GM19035 (cell line): ENCODE data around the gene MBD3L4.
"Not testable (repeated sequence)": the region's sequence is repeated elsewhere in the genome, so short reads cannot be mapped to it uniquely, and the experiment has no call there.

Source experiments
- ATAC-seq: cut with Tn5 transposase; IDR thresholded peaks from one replicate; pipeline ENCODE4 v1.9.1; 2021; ENCODE audit not compliant: unreplicated experiment

The MBD3L4 gene

DNA sequence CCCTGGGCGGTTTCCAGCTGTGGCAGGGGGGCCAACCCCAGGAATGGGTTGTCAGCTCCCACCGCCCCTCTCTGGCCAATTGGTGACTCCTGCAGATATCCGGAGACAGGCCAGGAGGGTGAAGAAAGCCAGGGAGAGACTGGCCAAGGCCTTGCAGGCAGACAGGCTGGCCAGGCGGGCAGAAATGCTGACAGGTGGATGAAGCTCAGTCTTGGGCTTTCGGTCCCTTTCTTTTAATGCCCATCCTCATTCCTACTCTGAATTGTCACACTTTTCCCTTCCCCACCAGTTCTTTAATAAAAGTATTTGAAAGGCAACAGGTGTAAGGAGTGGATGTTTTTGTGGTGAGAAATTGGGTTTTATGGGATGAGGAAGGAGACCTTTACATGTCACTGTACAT, 11.4 kb upstream of the MBD3L4 start:
- ATAC-seq: not testable (repeated sequence)

DNA sequence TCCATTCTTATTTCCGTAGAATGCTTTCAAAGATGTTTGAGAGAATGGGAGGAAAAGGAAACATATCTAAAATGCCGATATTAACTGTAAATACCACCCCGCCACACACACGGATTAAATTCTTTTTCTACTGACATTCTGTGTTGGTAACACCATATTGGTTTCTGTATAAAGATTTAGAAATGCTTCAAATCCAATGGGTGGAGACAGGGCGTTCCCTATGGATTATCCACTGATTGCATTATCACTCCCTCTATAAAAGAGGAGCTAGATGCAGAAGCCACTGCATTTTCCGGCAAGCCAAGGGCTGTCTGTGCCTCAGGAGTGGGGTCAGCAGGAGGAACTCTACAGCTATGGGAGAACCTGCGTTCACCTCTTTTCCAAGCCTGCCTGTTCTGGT, 9.0 kb upstream of the MBD3L4 start, which contains the start of gene MBD3L2:
Gene MBD3L2, plus strand, starts transcription at position 301 of the 400 bp plus-strand sequence. Its CDS starts 53 bp downstream, at position 354.
- not testable (repeated sequence) for ATAC-seq

DNA sequence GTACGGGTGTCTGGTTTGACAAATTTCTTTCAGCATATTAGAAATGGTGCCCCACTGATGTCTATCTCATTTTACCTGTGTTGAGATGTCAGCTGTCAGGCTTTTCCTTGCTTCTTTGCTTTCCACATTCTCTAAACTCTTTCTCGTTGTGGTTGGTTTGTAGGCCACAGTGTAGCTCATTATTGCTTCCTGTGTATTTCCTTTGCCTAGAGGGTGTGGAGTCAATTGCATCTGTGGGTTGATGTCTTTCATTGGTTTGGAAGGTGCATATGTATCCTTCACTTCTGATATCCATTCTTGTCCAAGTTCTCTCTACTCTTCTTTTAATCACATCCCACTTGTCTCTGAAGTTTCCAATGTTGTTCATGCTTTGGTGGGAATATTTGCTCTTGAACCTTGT, 1.6 kb upstream of the MBD3L4 start:
- not testable (repeated sequence) for ATAC-seq

DNA sequence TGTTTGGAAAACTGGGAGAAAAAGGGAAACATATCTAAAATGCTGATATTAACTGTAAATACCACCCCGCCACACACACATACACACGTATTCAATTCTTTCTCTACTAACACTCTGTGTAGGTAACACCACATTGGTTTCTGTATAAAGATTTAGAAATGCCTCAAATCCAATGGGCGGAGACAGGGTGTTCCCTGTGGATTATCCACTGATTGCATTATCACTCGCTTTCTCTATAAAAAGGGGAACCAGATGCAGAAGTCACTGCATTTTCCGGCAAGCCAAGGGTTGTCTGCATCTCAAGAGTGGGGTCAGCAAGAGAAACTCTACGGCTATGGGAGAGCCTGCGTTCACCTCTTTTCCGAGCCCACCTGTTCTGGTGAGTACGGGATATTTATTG, 9.7 kb downstream of the MBD3L4 start, which contains the start of gene MBD3L5:
Gene MBD3L5, plus strand, starts transcription at position 301 of the 400 bp plus-strand sequence. Its CDS starts 34 bp downstream, at position 335.
- ATAC-seq: not testable (repeated sequence)

DNA sequence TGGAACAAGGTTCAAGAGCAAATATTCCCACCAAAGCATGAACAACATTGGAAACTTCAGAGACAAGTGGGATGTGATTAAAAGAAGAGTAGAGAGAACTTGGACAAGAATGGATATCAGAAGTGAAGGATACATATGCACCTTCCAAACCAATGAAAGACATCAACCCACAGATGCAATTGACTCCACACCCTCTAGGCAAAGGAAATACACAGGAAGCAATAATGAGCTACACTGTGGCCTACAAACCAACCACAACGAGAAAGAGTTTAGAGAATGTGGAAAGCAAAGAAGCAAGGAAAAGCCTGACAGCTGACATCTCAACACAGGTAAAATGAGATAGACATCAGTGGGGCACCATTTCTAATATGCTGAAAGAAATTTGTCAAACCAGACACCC, 11.2 kb downstream of the MBD3L4 start:
- not testable (repeated sequence) for ATAC-seq

DNA sequence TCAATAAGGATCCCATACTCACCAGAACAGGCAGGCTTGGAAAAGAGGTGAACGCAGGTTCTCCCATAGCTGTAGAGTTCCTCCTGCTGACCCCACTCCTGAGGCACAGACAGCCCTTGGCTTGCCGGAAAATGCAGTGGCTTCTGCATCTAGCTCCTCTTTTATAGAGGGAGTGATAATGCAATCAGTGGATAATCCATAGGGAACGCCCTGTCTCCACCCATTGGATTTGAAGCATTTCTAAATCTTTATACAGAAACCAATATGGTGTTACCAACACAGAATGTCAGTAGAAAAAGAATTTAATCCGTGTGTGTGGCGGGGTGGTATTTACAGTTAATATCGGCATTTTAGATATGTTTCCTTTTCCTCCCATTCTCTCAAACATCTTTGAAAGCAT, 18.6 kb downstream of the MBD3L4 start, which contains the start of gene MBD3L2B:
Gene MBD3L2B, minus strand, starts transcription at position 101 of the 400 bp plus-strand sequence. Its CDS starts 34 bp downstream, at position 67.
- not testable (repeated sequence) for ATAC-seq

DNA sequence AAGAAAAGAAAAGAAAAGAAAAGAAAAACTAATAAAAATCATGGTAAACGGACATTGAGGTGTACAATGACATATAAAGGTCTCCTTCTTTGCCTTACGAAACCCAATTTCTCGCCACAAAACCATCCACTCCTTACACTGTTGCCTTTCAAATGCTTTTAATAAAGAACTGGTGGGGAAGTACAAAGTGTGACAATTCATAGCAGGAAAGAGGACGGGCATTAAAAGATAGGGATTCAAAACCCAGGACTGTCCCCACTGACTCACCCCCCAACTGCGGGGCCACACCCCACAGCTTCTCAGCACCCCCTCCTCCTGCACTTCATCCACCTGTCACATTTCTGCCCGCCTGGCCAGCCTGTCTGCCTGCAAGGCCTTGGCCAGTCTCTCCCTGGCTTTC, 21.2 kb downstream of the MBD3L4 start:
- ATAC-seq: no peak

DNA sequence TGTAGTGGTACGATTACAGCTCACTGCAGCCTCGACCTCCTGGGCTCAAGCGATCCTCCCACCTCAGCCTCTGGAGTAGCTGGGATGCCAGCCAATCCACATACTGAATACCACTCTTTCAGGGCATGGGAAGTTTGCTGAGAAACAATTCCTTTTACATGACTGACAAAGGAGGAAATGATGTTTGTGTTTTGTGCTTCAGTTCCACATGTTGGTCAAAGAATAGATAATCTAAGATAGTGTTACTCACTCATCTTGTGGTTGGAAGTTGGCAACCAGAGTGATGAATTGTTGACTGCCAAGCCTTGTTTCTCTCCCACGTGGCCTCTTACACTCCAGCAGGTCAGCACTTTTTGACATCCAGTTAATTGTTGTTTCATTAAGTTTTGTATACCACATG, 26.3 kb downstream of the MBD3L4 start:
- no peak for ATAC-seq

DNA sequence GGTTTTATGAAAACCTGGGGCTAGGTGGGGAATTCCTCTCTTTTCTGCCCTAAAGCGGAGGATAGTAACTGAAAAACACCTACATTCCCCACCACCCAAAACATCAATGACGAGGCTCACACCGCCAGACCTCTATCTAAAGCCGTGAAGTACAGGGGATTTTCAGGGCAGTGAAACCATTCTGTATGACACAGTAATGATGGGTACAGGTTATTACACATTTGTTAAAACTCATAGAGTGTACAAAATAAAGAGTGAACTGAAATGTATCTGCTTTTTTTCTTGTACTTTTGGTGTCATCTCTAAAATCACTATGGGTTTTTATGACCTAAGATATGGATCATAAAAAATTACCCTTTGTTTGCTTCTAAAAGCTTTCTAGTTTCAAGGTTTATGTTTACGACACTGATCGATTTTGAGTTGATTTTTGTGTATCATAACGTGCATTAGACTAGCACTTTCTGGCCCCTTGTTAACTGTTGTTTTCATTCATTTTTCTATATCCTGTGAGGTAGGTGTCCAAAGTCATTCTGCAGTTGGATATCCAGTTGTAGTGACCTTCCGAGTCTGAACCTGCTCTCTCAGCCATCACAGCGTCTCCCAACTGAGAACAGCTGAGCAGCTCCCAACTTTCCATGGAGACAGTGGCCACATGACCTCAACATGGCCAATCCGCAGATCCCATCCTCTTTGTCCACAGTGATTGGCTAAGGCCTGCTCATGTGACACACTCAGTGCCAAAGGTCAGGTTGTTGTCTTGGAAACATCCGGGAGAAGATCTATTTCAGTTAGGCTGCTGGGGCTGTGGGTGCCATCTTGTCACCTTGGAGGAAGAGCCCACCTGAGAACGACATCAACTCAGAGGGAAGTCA, 29.0 kb downstream of the MBD3L4 start:
- ATAC-seq: no peak

DNA sequence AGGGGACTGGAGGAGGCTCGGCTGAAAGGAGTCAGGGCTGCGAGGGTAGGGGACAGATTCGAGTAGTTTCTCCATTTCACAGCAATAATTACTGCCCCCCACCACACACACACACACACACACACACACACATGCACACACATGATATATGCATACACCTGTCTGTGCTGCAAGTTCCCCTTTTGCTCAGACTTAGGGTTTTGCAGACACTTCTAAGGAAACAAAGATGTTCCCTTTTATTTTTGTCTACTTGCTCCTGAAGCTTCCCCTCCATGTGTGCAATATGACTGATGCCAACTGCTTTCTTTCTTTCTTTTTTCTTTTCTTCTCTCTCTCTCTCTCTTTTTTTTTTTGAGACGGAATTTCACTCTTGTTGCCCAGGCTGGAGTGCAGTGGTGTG, 32.1 kb downstream of the MBD3L4 start:
- ATAC-seq: no peak

DNA sequence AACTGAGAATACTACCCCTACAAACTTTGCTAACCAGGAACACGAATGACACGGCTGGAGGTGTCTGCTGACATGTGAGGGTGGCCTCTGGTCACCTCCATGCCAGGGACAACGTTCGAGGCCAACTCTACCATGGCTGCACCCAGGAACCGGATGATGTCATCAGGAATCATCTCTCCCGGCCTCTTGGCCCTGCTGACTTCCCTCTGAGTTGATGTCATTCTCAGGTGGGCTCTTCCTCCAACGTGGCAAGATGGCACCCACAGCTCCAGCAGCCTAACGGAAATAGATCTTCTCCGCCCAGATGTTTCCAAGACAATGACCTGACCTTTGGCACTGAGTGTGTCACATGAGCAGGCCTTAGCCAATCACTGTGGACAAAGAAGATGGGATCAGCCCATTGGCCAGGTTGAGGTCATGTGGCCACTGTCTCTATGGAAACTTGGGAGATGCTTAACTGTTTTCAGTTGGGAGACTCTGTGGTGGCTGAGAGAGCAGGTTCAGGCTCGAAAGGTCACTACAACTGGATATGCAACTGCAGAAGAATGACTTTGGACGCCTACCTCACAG, 33.8 kb downstream of the MBD3L4 start:
- no peak for ATAC-seq

DNA sequence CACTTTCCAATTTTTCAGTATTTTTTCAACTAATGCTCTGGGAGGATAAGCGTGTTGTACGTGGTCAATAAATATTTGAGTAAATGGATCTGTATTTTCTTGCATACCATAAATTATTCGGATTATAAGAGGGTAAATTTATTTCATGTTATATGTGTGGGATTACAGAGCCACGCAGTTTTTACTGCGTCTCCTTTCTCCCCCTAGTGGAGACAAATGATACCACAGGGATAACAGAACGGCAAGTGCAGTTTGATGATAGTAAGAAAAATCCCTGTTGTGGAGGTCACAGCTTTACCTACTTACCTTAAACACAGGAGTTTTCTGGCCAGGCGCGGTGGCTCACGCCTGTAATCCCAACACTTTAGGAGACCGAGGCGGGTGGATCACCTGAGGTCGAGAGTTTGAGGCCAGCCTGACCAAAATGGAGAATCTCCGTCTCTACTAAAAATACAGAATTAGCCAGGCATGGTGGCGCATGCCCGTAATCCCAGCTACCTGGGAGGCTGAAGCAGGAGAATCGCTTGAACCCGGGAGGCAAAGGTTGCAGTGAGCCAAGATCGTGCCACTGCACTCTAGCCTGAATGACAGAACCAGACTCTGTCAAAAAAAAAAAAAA, 35.6 kb downstream of the MBD3L4 start:
- no peak for ATAC-seq

DNA sequence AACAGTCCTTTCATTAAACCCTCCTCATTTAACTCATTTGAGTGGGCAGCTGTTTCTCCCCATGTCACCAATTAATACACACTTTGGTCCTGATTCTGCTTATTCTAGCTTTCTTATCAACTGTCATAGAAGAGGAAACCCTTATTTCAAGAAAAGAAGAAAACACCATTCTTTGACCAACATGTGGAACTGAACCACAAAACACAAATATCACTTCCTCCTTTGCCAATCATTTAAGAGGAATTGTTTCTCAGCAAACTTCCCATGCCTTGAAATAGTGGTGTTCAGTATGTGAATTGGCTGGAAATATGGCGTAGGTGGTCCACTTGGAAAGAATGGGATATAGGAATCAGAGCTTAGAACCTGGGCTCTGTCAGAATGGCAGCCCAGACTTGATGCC, 39.2 kb downstream of the MBD3L4 start:
- no peak for ATAC-seq

DNA sequence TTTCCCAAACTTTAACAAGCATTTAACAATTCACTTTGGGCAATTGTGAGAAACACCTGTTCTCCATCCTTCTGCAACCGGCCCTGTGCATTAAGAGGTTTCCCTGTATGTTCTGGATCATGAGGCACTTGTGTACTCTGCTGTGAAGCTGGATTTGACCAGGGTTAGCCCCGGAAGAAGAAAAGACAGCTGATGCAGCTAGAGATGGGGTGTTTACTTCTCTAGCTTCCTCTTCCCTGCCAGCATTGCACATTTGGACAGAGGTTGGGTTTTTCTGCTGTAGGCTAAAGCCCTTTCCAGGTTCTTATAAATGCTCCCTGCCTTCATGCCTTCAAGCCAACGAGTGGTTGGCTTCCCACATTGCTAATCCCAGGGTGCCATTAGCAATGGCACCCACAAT, 39.6 kb downstream of the MBD3L4 start:
- no peak for ATAC-seq

DNA sequence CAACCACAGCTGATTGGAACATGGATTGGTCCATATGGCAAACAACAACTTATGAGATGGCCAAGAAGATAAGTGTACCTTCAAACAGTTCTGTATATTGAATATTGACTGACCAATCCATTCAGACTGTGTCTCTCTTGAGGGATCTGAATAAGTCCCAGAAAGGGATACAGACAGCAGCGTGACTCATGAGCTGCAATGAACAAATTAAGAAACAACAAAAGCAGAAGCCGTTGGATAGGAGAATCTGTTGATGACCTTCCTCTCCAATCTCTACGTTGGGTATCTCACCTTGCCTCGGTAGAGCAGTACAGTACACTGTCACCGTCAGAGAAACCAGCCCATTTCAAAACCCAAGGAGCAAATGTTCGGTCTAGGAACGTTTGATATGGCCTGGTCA, 40.0 kb downstream of the MBD3L4 start:
- ATAC-seq: no peak

DNA sequence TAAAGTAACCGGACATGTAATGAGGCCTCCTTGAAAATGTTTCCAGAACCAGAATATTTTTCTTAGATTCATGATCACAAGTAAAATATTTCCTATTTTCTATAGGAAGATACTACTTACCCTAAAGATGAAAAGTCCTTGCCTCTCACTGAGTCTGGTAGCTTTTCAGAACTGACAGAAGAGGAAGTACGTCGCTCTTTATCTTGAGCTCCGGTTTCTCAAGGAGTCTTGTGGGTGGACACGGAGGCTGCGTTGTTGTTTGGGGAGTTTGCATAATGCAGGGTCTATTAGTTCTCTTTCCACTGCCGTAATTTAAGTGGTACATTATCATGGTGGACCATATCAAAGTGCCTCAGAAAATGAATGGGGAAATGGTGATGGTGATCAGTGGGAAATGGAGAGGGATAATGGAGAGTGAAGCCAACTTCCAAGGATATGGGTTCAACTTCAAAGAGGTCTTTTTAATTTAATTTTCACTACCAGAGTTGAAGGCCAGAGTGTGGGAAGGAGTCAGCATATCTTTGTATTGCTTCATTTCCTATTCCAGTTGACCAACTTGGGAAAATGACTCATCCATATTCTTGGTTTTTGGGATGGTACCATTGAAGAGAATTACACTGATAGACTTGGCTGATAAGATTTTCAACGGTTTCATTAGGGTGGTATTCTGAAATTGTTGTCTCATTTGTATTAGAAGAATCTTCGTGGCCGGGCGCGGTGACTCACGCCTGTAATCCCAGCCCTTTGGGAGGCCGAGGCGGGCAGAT, 42.1 kb downstream of the MBD3L4 start:
- ATAC-seq: no peak

DNA sequence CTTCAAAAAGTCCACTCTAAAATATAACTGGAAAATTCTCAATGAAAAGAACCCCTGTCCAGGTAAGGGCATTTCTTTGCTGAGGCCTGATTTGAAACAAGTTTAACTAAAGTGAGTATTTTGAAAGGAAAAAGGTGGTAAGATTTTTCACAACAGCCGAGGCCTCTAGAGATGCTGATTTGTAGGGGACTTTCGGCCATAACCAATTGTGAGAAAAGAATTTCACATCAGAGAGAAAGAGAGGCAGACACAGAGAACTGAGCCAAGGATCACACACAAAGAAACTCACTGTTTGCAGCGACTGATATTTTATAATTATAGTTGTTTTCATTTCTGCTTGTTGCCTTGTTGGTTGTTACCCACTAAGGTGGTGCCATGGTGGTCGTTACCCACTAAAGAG, 43.2 kb downstream of the MBD3L4 start:
- ATAC-seq: no peak

DNA sequence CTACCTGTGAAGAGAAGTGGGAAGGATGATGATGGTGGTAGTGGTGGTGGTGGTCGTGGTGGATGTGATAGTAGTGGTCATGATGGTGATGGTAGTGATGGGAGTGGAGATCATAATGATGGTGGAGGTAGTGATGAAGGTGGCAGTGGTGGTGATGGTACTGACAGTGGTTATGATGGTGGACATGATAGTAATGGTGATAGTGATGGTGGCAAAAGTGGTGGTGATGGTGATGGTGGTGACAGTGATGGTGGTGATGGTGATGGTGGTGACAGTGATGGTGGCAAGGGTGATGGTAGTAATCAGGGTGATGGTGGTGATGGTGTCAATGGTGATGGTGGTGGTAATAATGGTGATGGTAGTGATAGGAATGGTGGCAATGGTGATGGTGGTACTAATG, 44.9 kb downstream of the MBD3L4 start:
- ATAC-seq: no peak

DNA sequence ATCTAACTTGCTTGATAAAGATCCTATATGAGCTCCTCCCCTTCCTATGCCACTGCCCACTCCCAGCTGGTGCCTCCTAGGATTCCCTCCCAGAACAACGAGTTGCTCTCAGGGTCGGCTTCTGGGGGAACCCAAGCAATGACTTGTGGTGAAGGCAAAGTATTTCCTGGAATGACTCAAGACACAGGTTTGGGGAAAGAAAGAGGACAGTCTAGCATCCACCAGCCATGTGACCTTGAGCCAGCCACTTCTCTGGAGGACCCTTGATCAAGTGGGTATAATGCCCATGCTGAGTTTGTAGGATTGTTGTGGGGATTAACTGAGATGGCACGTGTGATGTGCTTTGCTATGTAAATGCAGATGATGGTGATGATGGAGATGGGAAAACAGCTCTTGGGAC, 51.7 kb downstream of the MBD3L4 start:
- no peak for ATAC-seq

DNA sequence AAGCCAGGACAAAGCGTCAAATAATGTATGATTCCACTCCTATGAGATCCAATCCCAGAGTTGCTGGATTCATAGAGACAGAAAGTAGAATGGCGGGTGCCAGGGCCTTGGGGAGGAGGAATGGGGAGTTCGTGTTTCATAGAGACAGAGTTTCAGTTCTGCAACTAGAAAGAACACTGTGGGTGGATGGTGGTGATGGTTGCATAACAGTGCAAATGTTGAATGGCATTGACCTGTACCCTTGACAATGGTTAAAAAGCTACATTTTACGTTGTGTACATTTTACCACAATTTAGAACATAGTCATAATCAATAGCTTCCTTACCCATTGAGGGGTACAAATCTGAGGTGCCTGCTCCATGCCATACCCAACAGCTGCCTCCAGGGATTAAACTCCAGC, 52.1 kb downstream of the MBD3L4 start:
- no peak for ATAC-seq
